Left hindlimb (tissue), 1 donor: Measurements from ENCODE around the gene CCDC182.

Experiments used
- DNase-seq: peaks from one replicate; pipeline ENCODE4 v3.0.0-alpha.2; 2018

Gene CCDC182

DNA sequence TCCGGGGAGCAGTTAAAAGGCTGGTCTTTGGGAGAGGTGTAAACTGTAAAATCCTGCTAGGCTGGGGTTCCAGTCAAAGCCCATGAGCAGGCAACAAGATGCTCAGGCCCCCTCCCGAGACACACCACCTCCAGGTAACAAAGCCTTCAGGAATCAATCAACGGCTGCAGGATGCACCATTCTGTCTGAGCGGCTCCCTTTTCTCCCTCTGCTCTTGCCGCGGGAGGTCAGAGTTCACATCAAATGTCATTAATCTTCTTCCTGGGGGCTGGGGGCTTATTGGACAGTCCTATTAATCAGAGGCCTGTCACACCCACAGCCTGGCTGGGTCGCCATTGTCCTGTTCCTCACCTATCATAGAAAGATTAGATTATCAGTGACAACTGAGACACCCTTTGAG, 11.9 kb upstream of the CCDC182 start:
- no peak for DNase-seq

DNA sequence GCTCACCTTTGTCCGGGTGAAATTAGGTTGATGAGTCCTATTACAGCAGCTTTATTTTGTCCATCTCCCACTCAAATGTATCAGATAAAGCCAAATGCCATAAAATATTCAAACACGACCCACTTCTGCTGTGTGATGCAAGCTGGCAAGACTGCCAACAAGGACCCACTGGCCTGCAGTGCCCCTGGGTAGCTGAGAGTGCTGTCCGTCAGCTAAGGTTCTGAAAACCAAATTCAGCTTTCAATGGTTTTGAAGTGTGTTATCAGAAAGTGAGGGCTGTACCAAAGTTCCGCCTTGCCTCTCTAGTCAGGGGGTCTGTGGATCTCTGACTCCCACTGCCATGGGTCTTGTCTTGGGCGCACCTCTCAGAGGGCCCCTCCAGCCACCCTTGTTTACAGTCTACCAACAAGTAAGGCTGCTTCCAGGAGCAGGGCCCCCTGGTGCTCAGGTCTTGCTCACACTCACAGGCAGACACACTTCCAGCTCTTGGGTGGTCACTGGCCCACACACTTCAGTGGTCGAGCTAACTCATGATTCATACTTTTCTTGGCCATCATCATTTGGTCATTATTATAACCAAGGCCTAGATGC, 10.5 kb upstream of the CCDC182 start:
- no peak for DNase-seq

DNA sequence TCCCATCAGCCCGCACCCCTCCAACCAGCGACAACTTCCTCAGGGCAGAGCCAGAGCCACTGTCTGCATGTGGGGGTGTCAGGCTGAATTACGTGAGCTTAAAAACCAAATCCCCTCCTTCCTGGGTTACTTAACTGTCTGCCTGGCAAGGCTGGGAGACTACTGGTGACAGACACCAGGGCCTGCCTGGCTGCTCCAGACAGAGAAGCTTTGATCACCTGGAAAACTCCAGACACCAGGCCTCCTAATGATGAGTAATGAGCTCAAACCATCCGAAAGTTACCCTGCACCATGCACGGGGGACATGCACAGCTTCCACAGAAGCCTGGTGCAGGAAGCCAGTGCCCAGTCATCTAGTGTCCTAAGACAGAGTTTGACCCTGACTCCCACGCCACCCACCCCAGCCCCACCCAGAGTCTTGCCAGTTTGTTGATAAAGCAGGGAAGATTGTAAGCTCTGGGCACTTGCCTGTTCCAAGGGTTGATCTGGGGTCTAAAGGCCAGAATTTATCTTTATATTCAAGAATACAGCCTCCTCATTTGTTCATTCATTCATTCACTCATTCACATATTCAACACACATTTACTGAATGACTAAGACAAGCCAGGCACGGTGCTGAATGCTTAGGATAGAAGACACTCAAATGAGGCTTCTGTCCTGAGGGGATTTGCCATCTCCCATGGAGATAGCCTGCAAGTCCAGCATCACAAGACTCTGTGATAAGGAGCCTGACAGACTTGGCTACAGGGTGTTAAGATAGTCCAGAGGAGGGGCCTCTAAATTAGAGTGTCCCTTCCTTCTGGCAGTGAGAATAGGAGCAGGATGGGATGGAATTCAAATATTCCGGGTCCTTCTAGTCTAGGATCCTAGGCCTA, 7.2 kb upstream of the CCDC182 start:
- DNase-seq: no peak

GRCh38 chr17:57751348-57751971, 6.4 kb upstream of the CCDC182 start:
- no peak for DNase-seq

DNA sequence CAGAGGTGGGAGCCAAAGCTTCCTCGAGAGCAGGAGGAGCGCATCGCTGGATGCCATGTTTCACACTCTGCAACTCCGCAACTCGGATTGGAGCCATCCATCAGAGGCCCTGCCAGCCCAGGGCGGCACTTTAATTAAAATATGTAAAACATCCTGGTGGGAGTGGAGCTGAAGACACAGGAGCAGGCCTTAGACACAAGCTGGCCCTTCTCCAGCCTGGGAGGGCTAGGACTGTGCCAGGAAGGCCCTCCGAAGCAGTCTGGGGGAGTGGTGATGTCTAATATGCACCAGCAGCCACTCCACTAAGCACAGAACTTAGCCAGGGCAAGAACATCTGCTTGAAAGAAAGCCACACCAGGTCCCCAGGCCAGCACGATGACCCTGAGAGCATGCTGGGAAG, 5.8 kb upstream of the CCDC182 start:
- DNase-seq: no peak

GRCh38 chr17:57750109-57750871, 5.2 kb upstream of the CCDC182 start:
- DNase-seq: no peak

DNA sequence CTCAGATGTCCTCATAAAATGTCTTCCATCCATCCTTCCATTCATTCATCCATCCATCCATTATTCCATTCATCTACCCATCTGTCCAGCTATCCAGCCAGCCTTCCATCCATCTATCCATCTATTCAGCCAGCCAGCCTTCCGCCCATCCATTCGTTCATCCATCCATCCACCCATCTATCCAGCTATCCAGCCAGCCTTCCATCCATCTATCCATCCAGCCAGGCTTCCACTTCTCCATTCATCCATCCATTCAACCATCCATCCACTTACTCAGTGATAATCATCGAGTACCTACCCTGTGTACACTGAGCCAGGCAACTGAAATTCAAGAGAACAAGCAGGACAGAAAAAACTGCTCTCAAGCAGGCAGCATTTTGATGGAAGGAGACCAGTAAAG, 4.6 kb upstream of the CCDC182 start:
- no peak for DNase-seq

- DNase-seq: no peak
Observed at GRCh38 chr17:57747221-57748017, 2.3 kb upstream of the CCDC182 start.

DNA sequence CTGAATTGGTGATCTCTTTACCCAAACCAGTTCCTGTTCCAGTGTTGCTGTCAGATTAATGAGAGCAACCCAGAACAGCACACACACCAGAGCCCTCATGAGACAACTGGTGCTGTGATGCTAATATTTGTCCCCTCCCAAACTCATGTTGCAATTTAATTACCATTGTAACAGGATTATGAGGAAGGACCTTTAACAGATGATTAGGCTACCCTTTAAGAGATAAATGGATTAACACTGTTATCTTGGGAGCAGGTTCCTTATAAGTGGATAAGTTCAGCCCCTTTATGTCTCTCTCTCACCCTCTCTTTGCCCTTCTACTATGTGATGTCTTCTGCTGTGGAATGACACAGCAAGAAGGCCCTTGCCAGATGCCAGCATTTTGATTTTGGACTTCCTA, 1.1 kb upstream of the CCDC182 start:
- no peak for DNase-seq

- no peak for DNase-seq
Observed at GRCh38 chr17:57744195-57745170, 616 bp downstream of the CCDC182 start.

- no peak for DNase-seq
Observed at GRCh38 chr17:57740235-57740528, 4.9 kb downstream of the CCDC182 start.

GRCh38 chr17:57739402-57740234, 5.5 kb downstream of the CCDC182 start:
- no peak for DNase-seq

GRCh38 chr17:57737450-57737849, 7.6 kb downstream of the CCDC182 start:
- DNase-seq: no peak

DNA sequence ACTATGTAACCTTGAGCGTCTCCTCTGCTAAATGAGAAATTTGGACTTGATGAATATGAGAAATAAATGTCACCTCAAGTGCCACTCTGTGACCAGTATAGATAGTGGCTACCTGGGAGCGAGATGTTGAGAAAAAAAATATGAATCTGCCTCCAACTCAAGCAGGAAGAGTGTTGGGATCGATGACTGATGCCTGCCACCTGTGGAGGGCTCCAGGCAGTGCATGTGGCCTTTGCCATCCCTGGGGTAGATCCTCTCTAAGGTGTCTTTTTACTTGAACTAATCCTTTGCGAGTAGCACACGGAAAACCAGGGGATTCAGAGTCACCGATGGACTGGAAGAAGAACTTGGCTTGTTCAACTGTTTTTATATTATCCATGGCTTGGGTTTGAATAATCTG, 9.4 kb downstream of the CCDC182 start:
- no peak for DNase-seq

GRCh38 chr17:57735230-57735629, 9.9 kb downstream of the CCDC182 start:
- no peak for DNase-seq

DNA sequence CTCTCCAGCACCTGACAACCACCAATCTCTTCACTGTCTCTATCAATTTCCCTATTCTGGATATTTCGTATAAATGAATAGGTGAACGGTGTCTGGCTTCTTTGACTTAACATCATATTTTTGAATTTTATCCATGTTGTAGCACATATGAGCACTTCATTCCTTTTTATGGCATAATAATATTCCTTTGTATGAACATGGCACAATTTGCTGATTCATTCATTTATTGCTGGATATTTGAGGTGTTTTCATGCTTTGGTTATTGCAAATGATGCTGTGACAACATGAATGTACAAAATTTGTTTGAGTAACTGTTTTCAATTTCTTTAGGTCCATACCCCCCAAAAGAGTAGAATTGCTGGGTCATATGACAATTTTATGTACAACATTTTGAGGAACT, 12.0 kb downstream of the CCDC182 start:
- DNase-seq: no peak

DNA sequence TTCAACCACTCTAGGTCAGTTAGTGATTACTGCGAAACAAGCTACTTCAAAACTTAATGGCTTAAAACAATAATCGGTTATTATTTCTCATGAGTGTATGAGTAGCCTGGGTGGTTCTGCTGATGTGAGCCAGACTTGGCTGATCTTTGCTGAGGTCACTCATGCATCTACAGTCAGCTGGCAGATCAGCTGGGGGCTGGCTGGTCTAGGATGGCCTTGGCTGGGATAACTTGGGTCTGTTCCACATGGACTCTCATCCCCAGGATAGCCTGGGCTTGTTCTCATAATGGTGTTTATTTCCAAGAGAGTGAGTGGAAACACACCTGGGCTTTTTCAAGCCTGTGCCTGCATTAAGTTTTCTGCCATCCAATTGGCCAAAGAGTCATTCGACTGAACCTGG, 13.0 kb downstream of the CCDC182 start:
- DNase-seq: no peak

DNA sequence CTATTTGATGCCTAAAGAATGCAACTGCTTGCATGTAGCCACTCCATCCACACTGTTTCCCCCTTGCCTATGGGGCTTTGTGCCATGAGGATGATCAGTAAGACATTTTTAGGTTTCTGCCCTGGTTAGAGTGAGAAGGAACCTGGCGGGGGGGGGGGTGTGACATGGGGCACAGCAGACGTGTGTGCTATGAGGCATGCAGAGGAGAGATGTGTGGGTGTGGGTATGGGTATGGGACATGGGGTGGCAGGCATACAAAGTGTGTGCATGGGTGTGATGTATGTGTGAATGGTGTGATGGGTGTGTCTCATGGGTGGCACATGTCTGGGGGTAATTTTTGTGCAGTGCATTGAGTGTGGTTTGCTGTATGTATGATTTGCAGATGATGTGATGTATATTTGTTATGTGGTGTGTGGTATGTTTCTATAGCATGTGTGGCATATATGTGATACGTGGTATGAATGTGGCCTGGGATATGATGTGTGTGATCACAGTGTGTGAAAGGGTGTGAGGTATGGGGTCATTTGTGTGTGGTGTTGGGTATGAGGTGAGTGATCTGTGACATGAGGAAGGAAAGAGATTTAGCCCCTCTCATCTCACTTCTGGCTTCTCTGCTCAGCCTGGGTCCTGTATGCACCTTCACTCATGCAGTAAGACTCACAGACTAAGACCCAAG, 14.9 kb downstream of the CCDC182 start:
- DNase-seq: no peak

GRCh38 chr17:57727630-57728175, 17.4 kb downstream of the CCDC182 start:
- no peak for DNase-seq

DNA sequence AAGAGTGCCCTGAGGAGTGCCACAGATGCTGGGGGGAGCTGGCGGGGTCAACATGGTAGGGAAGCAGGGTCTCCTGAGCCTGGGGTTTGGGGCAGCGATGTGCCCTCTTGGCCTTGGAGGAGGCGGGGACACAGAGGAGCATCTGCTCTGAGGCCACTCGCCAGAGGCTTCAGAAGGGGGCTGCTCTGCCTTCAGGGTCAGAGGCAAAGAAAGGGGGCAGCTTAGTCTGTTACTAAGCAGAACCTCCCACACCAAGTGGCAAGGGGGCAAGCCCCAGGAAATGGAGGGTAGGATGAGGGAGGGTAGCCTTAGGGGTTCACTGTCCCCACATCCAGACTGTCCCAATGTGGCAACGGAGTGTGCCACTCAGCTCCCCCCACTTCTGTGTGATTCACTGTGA, 18.3 kb downstream of the CCDC182 start:
- DNase-seq: no peak
